ENCODE data around the gene BIN2. TPM values are rescaled to one million over a fixed set of nuclear protein-coding genes. Genes with fewer than 3 reads are reported as not detected.

Gene BIN2
- total RNA-seq: 1 to 10 TPM; 5.6 to 7.2 TPM
- polyA plus RNA-seq (ENCODE audit: insufficient read length in 2 of 2): 1 to 10 TPM; 6.0 to 8.4 TPM
- long read RNA-seq, donor 1, partial matches to known transcripts: 0 of 1 reads
- long read RNA-seq, donor 1, other reads (novel, unspliced or antisense): 0 of 1 reads
- long read RNA-seq, donor 2: 0 reads
- long read RNA-seq, donor 3: 0 reads
- long read RNA-seq, donor 4: 0 reads

- H3K4me1 ChIP-seq (ENCODE audit: control insufficient read depth, insufficient read depth, low read length): no peaks in the 10 kb centered on the region
- H3K27ac ChIP-seq (ENCODE audit: low read depth, low read length): no peak within 1 kb of the TSS
- no peaks in the 10 kb centered on the region for H3K36me3 ChIP-seq (ENCODE audit: control insufficient read depth, insufficient read depth, low read length)
- WGBS (ENCODE audit: insufficient coverage): 94% methylated on average over 55 of the region's 60 CpGs
- no peaks in the 10 kb centered on the region for H3K27me3 ChIP-seq (ENCODE audit: control insufficient read depth, insufficient read depth, low read length)
- no peak for DNase-seq (ENCODE audit: low read depth in 4 of 6, low spot score in 6 of 6)
- H3K9me3 ChIP-seq (ENCODE audit: control insufficient read depth, insufficient read depth, low read length): no peaks in the 10 kb centered on the region
- no peak within 1 kb of the TSS for H3K4me3 ChIP-seq (ENCODE audit: low read depth, low read length)
Observed at GRCh38 chr12:51323966-51324895, at the start of gene BIN2. Gene BIN2, minus strand, starts transcription at chr12:51324174. Its CDS starts 72 bp downstream, at chr12:51324102.

- H3K9me3 ChIP-seq (ENCODE audit: control insufficient read depth, insufficient read depth, low read length): no peaks in the 10 kb centered on the region
- no peak overlapping the region for H3K4me3 ChIP-seq (ENCODE audit: low read depth, low read length)
- peaks cover 23% of the 10 kb centered on the region for H3K4me1 ChIP-seq (ENCODE audit: control insufficient read depth, insufficient read depth, low read length)
- H3K27me3 ChIP-seq (ENCODE audit: control insufficient read depth, insufficient read depth, low read length): no peaks in the 10 kb centered on the region
- no peak overlapping the region for H3K27ac ChIP-seq (ENCODE audit: low read depth, low read length)
- H3K36me3 ChIP-seq (ENCODE audit: control insufficient read depth, insufficient read depth, low read length): no peaks in the 10 kb centered on the region
- DNase-seq (ENCODE audit: low read depth in 4 of 6, low spot score in 6 of 6): no peak
- WGBS (ENCODE audit: insufficient coverage): no CpG with 5 or more reads among the region's 3 CpGs
Observed at GRCh38 chr12:51373187-51373586, 49.2 kb upstream of the BIN2 start.

- no peaks in the 10 kb centered on the region for H3K36me3 ChIP-seq (ENCODE audit: control insufficient read depth, insufficient read depth, low read length)
Observed at GRCh38 chr12:51372021-51372420, 48.0 kb upstream of the BIN2 start.

GRCh38 chr12:51371295-51371953, 47.5 kb upstream of the BIN2 start:
- Histone ChIP-seq H3K9me3 (ENCODE audit: control insufficient read depth, insufficient read depth, low read length) (no peaks in the 10 kb centered on the region), H3K4me3 (ENCODE audit: low read depth, low read length) (no peak overlapping the region), H3K27me3 (ENCODE audit: control insufficient read depth, insufficient read depth, low read length) (no peaks in the 10 kb centered on the region), H3K27ac (ENCODE audit: low read depth, low read length) (no peak overlapping the region), H3K36me3 (ENCODE audit: control insufficient read depth, insufficient read depth, low read length) (no peaks in the 10 kb centered on the region), H3K4me1 (ENCODE audit: control insufficient read depth, insufficient read depth, low read length) (peaks cover 17% of the 10 kb centered on the region)
- DNase-seq (ENCODE audit: low read depth in 4 of 6, low spot score in 6 of 6): peak in 4 of 6 donors; percentile 26 to 78 (median 46)
- WGBS (ENCODE audit: insufficient coverage): 19% methylated on average over 3 of the region's 8 CpGs

More at GRCh38 chr12:51372021-51372420, 48.0 kb upstream of the BIN2 start:
- H3K4me1 ChIP-seq (ENCODE audit: control insufficient read depth, insufficient read depth, low read length): peaks cover 19% of the 10 kb centered on the region
- H3K4me3 ChIP-seq (ENCODE audit: low read depth, low read length): no peak overlapping the region
- H3K27me3 ChIP-seq (ENCODE audit: control insufficient read depth, insufficient read depth, low read length): no peaks in the 10 kb centered on the region
- no peaks in the 10 kb centered on the region for H3K9me3 ChIP-seq (ENCODE audit: control insufficient read depth, insufficient read depth, low read length)
- no peak overlapping the region for H3K27ac ChIP-seq (ENCODE audit: low read depth, low read length)
- 83% methylated on average over 1 of the region's 2 CpGs for WGBS (ENCODE audit: insufficient coverage)
- no peak for DNase-seq (ENCODE audit: low read depth in 4 of 6, low spot score in 6 of 6)

GRCh38 chr12:51370667-51371066, 46.7 kb upstream of the BIN2 start:
- Histone ChIP-seq H3K36me3 (ENCODE audit: control insufficient read depth, insufficient read depth, low read length) (no peaks in the 10 kb centered on the region), H3K27ac (ENCODE audit: low read depth, low read length) (no peak overlapping the region), H3K9me3 (ENCODE audit: control insufficient read depth, insufficient read depth, low read length) (no peaks in the 10 kb centered on the region), H3K4me1 (ENCODE audit: control insufficient read depth, insufficient read depth, low read length) (peaks cover 17% of the 10 kb centered on the region), H3K4me3 (ENCODE audit: low read depth, low read length) (no peak overlapping the region), H3K27me3 (ENCODE audit: control insufficient read depth, insufficient read depth, low read length) (no peaks in the 10 kb centered on the region)
- DNase-seq (ENCODE audit: low read depth in 4 of 6, low spot score in 6 of 6): no peak
- WGBS (ENCODE audit: insufficient coverage): 100% methylated on average over 2 of the region's 9 CpGs

- H3K27ac ChIP-seq (ENCODE audit: low read depth, low read length): no peak overlapping the region
- no peaks in the 10 kb centered on the region for H3K36me3 ChIP-seq (ENCODE audit: control insufficient read depth, insufficient read depth, low read length)
- 68% methylated on average over 2 of the region's 4 CpGs for WGBS (ENCODE audit: insufficient coverage)
- H3K4me3 ChIP-seq (ENCODE audit: low read depth, low read length): no peak overlapping the region
- DNase-seq (ENCODE audit: low read depth in 4 of 6, low spot score in 6 of 6): peak in 1 of 6 donors; percentile 10
- H3K9me3 ChIP-seq (ENCODE audit: control insufficient read depth, insufficient read depth, low read length): no peaks in the 10 kb centered on the region
- no peaks in the 10 kb centered on the region for H3K27me3 ChIP-seq (ENCODE audit: control insufficient read depth, insufficient read depth, low read length)
- H3K4me1 ChIP-seq (ENCODE audit: control insufficient read depth, insufficient read depth, low read length): peaks cover 17% of the 10 kb centered on the region
Observed at GRCh38 chr12:51369581-51369980, 45.6 kb upstream of the BIN2 start.

- Histone ChIP-seq H3K4me1 (ENCODE audit: control insufficient read depth, insufficient read depth, low read length) (peaks cover 17% of the 10 kb centered on the region), H3K9me3 (ENCODE audit: control insufficient read depth, insufficient read depth, low read length) (no peaks in the 10 kb centered on the region), H3K36me3 (ENCODE audit: control insufficient read depth, insufficient read depth, low read length) (no peaks in the 10 kb centered on the region), H3K27me3 (ENCODE audit: control insufficient read depth, insufficient read depth, low read length) (no peaks in the 10 kb centered on the region), H3K27ac (ENCODE audit: low read depth, low read length) (no peak overlapping the region), H3K4me3 (ENCODE audit: low read depth, low read length) (no peak overlapping the region)
- 87% methylated on average over 12 of the region's 17 CpGs for WGBS (ENCODE audit: insufficient coverage)
- no peak for DNase-seq (ENCODE audit: low read depth in 4 of 6, low spot score in 6 of 6)
Observed at GRCh38 chr12:51368640-51369517, 44.9 kb upstream of the BIN2 start.

- no peak overlapping the region for H3K4me3 ChIP-seq (ENCODE audit: low read depth, low read length)
Observed at GRCh38 chr12:51365276-51365675, 41.3 kb upstream of the BIN2 start.

GRCh38 chr12:51364001-51364400, 40.0 kb upstream of the BIN2 start:
- WGBS (ENCODE audit: insufficient coverage): 93% methylated on average over 11 of the region's 11 CpGs
- H3K9me3 ChIP-seq (ENCODE audit: control insufficient read depth, insufficient read depth, low read length): no peaks in the 10 kb centered on the region
- no peaks in the 10 kb centered on the region for H3K27me3 ChIP-seq (ENCODE audit: control insufficient read depth, insufficient read depth, low read length)
- peaks cover 15% of the 10 kb centered on the region for H3K4me1 ChIP-seq (ENCODE audit: control insufficient read depth, insufficient read depth, low read length)
- H3K36me3 ChIP-seq (ENCODE audit: control insufficient read depth, insufficient read depth, low read length): no peaks in the 10 kb centered on the region
- DNase-seq (ENCODE audit: low read depth in 4 of 6, low spot score in 6 of 6): no peak
- no peak overlapping the region for H3K27ac ChIP-seq (ENCODE audit: low read depth, low read length)
- H3K4me3 ChIP-seq (ENCODE audit: low read depth, low read length): no peak overlapping the region

More at GRCh38 chr12:51365276-51365675, 41.3 kb upstream of the BIN2 start:
- Histone ChIP-seq H3K4me1 (ENCODE audit: control insufficient read depth, insufficient read depth, low read length) (peaks cover 17% of the 10 kb centered on the region), H3K36me3 (ENCODE audit: control insufficient read depth, insufficient read depth, low read length) (no peaks in the 10 kb centered on the region), H3K27ac (ENCODE audit: low read depth, low read length) (no peak overlapping the region), H3K27me3 (ENCODE audit: control insufficient read depth, insufficient read depth, low read length) (no peaks in the 10 kb centered on the region), H3K9me3 (ENCODE audit: control insufficient read depth, insufficient read depth, low read length) (no peaks in the 10 kb centered on the region)
- no peak for DNase-seq (ENCODE audit: low read depth in 4 of 6, low spot score in 6 of 6)
- 94% methylated on average over 10 of the region's 10 CpGs for WGBS (ENCODE audit: insufficient coverage)

Data from spinal cord (tissue), 10 donors.